HTERT RPE-1 (cell line): Measurements from ENCODE around the gene BRINP1.

Experiments used
- in situ Hi-C: fragments of 300-500 bp; cut with MboI; formaldehyde crosslinking; loops from 4 replicates; pipeline ENCODE4 v1.14.3; 2020; ENCODE audit warnings: low sequenced_read_pairs

Gene BRINP1

DNA sequence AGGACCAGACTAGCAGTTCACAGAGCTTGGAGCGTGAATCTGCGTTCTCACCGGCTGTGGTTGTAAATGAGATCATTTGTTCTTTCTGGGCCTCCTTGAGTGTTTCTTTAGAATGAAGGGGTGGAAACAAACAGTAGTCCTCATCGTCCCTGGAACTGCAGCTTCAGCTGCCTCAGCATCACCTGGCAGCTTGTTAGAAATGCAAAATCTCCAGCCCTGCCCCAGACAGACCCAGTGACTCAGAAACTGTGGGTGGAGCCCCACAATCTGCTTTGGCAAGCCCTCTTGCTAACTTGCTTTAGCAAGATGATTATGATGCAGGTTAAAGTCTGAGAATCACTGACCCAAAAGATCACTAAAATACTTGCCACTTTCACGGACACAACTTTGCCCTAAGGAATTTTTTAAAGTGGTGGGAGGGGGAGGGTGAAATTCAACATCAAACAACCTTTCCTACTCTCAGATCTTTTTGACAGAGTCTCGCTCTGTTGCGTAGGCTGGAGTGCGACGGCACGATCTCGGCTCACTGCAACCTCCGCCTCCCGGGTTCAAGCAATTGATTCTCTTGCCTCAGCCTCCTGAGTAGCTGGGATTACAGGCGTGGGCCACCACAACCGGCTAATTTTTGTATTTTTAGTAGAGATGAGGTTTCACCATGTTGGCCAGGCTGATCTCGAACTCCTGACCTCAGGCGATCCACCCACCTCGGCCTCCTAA lies 86.0 kb downstream of the BRINP1 start:
- in situ Hi-C loops: no loop called here

DNA sequence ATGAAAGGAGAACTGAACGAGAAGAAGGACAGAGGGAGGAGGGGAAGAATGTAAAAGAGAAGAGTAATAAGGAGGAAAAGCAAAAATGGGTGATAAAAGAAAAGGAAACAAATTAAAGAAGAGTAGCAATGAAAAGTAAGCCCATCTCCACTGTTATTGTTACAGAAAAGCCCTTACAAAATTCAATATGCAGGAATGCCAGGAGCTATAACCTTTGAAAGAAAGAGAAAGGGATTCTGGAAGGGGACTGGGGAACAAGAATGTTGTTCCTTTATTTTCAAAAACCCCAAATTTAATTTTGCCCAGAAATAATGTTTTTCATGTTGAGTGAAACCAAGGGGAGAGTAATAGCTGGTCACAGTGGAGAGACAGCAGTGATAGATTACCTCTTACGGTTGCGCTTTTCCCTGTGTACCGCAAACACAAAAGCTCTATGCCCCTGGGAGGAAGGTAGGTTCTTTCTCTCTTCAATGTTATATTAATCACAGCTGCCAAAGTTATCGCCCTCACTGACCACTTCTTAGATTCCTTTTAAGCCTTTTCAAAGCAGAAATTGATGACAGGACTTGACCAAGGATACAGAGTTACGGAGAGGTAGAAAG lies 86.7 kb downstream of the BRINP1 start:
- in situ Hi-C loops: no loop called here

GRCh38 chr9:119280740-119281485 lies 88.3 kb downstream of the BRINP1 start:
- in situ Hi-C loops: no loop called here

DNA sequence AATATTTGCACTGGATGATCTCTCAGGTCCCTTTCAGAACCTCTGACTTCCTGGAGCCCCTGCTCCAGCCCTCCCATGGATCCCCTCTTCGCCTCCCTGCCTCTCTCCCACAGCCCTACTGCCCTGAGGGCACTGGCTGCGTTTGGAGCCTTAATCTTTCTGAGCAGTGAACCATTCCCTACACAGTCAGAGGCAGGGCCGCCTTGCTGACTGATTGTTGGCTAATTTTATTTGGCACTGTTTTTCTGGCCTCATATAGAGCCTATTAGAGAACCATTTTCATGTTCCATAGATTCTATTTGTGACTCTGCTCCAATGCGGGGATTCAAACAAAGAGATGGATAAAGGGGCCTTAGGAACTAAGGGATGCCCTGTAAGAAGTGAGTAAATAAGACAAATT lies 91.1 kb downstream of the BRINP1 start:
- in situ Hi-C loops: no loop called here

DNA sequence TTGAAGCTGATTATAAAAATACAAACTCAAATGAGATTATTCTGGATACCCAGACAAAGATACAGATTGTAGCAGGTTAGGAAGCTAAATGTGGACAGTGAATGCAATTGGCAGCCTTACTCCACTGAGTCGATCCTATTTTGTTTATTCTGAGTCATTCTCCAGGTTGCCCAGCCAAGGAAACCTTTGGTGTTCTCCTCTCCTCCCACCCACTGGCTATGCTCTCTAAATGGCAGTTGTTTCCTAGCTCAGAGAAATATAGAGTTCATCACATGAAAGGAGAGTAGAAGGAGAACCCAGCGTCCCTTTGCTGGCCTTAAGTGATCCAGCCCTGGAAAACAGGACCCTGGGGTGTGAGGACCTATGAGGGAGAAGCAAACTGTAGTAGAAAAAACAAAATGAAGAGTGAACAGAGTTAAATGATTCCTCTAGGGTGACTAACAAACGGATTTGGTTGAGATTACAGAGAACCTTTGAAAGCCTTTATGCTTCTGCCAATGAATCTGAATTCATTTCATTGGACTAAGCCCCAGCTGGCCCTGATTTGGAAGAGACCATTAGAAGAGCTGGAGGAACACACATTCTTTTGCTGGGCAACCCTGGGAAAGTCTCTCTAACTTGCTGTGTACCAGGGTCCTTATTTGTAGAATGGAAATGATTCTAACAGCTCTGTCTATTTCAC lies 95.1 kb downstream of the BRINP1 start:
- in situ Hi-C loops: no loop called here

GRCh38 chr9:119273325-119273904 lies 95.8 kb downstream of the BRINP1 start:
- in situ Hi-C loops: no loop called here

GRCh38 chr9:119272500-119273211 lies 96.6 kb downstream of the BRINP1 start:
- in situ Hi-C loops: no loop called here

DNA sequence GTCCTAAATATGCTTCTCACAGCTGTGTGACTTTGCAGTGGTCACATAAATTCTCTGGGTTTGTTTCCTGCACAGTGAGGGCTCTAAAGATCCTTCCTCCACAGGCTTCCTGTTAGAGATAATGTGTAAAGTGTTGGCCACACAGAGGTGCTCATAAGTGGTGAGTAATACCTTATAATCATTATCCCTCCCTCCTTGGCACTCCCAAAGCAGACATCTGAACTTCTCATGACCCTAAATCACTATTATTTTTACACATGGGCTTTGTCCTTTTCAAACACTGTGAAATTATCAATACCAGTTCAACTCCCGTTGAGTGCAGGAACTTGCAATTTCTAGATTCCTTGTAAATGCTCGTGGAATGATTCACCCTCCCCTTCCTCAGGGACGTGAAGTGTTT lies 100.2 kb downstream of the BRINP1 start:
- in situ Hi-C loops: no loop called here

DNA sequence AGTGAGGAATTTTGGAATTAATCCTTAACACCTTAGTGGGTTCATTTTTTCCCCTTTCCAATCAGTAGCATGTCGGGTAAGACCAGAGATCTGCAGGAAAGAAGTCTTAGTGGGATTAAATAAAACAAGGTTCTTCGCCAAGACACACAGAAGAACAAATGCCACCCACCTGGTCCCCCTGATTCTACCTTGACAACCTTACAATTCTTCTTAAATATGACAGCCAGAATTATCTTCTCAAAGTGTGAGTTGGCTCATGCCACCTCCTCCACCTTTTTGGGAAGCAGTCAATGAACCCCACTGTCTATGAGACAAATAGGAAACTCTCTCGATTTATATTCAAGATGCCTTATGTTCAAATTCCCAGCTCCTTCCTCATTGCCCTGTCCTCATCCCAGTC lies 105.1 kb downstream of the BRINP1 start:
- in situ Hi-C loops: no loop called here

DNA sequence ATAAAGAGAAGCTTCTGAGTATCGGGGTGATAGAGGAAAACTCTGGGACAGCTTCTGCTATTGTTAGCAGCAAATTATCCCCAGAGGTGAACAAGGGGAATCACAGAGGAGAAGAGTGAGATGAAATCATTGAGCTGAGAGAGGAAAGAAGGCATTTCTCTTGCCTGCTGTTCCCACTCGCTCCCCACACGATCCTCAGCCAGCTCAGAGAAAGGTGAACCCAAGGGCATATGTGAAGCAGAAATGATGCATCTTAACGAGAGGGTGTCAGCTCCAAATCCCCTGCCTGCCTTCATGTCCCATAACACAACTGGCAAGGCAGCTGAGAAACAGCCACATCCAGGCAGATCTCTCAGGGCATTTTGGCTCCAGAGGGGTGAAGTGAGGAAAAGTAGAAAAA lies 111.6 kb downstream of the BRINP1 start:
- in situ Hi-C loops: no loop called here

- in situ Hi-C loops: no loop called here
Measured at GRCh38 chr9:119255116-119255515, 114.1 kb downstream of the BRINP1 start.

- in situ Hi-C loops: no loop called here
Measured at GRCh38 chr9:119252671-119253299, 116.5 kb downstream of the BRINP1 start.

DNA sequence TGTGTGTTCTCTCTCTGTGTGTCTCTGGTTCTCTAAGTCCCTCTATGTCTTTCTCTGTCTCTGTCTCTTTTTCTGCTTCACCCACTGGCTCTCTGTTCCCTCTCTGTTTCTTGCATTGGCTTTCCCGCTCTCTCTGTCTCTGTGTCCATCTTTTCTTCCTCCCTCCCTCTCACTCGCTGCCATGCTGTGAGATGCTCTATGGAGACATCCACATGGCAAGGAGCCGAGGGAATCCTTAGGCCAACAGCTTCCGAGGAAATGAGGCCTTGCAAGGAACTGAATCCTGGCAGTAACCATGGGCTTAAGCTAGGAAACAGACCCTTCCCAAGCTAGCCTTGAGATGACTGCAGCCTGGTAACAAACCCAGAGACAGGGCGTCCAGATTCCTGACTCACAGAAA lies 117.3 kb downstream of the BRINP1 start:
- in situ Hi-C loops: no loop called here

- in situ Hi-C loops: no loop called here
Measured at GRCh38 chr9:119250730-119251129, 118.5 kb downstream of the BRINP1 start.

- in situ Hi-C loops: no loop called here
Measured at GRCh38 chr9:119240546-119240945, 128.7 kb downstream of the BRINP1 start.

- in situ Hi-C loops: no loop called here
Measured at GRCh38 chr9:119234636-119235035, 134.6 kb downstream of the BRINP1 start.

GRCh38 chr9:119227422-119227821 lies 141.8 kb downstream of the BRINP1 start:
- in situ Hi-C loops: no loop called here

- in situ Hi-C loops: no loop called here
Measured at GRCh38 chr9:119224431-119224830, 144.8 kb downstream of the BRINP1 start.

DNA sequence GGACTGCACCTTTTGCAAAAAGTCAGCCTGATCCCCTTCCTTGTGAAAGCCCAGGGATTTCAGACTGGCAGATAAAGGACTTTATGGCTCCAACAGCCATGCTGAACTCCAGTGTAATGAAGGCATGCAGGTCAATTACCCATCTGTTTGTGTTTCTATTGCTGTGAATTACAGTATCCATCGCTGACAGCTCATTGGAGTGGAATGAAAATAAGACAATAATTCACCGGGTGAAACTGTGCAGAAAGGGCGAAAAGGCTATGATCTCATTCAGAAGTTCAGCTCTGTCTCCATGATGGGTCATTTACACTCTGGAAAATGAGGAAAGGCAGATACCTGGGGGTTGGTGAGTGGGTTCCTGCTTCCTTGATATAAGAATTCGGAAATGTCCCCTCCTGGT lies 148.0 kb downstream of the BRINP1 start:
- in situ Hi-C loops: no loop called here

DNA sequence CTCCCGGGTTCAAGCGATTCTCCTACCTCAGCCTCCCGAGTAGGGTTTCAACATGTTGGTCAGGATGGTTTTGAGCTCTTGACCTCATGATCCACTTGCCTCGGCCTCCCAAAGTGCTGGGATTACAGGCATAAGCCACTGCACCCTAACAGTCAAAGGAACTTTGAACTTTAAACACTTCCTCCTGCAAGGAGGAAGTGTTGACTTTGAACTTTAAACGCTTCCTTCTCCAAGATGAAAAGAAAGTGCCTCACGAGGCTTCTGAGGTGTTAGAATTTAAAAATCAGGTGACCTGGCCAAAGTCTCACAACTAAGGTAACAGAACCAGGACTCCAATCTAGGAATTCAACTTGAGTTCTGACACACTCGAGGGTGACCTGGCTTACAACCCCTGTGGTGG lies 150.9 kb downstream of the BRINP1 start:
- in situ Hi-C loops: no loop called here
